OCI-LY1 (cell line): ENCODE measurements around the gene CD58.

Experiments used
- H2AFZ ChIP-seq: fragments of 200-600 bp; sonication (generic), shearing (Covaris generic); 2 replicates; pipeline ENCODE4 v1.6.0; 2014; ENCODE audit warnings: antibody characterized with exemption, mild to moderate bottlenecking, low read length
- H3F3A ChIP-seq: fragments of 200-600 bp; sonication (generic), shearing (Covaris generic); 2 replicates; pipeline ENCODE4 v1.6.0; 2014; ENCODE audit warnings: mild to moderate bottlenecking, antibody characterized with exemption, low read length, moderate library complexity; ENCODE audit not compliant: insufficient read depth
- H3K27ac ChIP-seq: fragments of 200-600 bp; sonication (generic); 2 replicates; pipeline ENCODE4 v1.5.1; 2014; ENCODE audit warnings: low read length, mixed run types, mild to moderate bottlenecking, low read depth; ENCODE audit not compliant: poor library complexity, severe bottlenecking
- H3K27me3 ChIP-seq: fragments of 200-600 bp; sonication (generic); 2 replicates; pipeline ENCODE4 v1.6.0; 2014; ENCODE audit warnings: antibody characterized with exemption, mild to moderate bottlenecking, low read length, moderate library complexity; ENCODE audit not compliant: insufficient read depth
- H3K36me3 ChIP-seq: fragments of 200-600 bp; sonication (generic); 2 replicates; pipeline ENCODE4 v1.6.1; 2014; ENCODE audit warnings: mild to moderate bottlenecking, antibody characterized with exemption, low read length, moderate library complexity, mixed read lengths; ENCODE audit not compliant: insufficient read depth
- H3K4me1 ChIP-seq: fragments of 200-600 bp; sonication (generic); 2 replicates; pipeline ENCODE4 v1.5.1; 2014; ENCODE audit warnings: mild to moderate bottlenecking, low read length, moderate library complexity; ENCODE audit not compliant: insufficient read depth, severe bottlenecking
- H3K4me2 ChIP-seq: fragments of 200-600 bp; sonication (generic), shearing (Covaris generic); 2 replicates; pipeline ENCODE4 v1.6.1; 2014; ENCODE audit warnings: low read length
- H3K4me3 ChIP-seq: fragments of 200-600 bp; sonication (generic); 2 replicates; pipeline ENCODE4 v1.5.1; 2014; ENCODE audit warnings: low read length, low read depth, mild to moderate bottlenecking, mixed read lengths; ENCODE audit not compliant: poor library complexity, severe bottlenecking
- H3K79me2 ChIP-seq: fragments of 200-600 bp; shearing (Covaris generic); 2 replicates; pipeline ENCODE4 v1.6.1; 2016; ENCODE audit warnings: mixed run types, low read length, mixed read lengths; ENCODE audit not compliant: insufficient read depth
- H3K9ac ChIP-seq: fragments of 200-600 bp; sonication (generic), shearing (Covaris generic); 2 replicates; pipeline ENCODE4 v1.6.1; 2014; ENCODE audit warnings: mild to moderate bottlenecking, low read length, mixed read lengths
- H3K9me2 ChIP-seq: fragments of 200-600 bp; sonication (generic), shearing (Covaris generic); 2 replicates; pipeline ENCODE4 v1.6.1; 2014; ENCODE audit warnings: low read depth, mild to moderate bottlenecking, low read length, mixed read lengths
- H3K9me3 ChIP-seq: fragments of 200-600 bp; shearing (Covaris generic); 2 replicates; pipeline ENCODE4 v1.6.1; 2014; ENCODE audit warnings: low read length, mixed read lengths
- H4K20me1 ChIP-seq: fragments of 200-600 bp; sonication (generic), shearing (Covaris generic); 2 replicates; pipeline ENCODE4 v1.6.0; 2016; ENCODE audit warnings: mild to moderate bottlenecking, low read length; ENCODE audit not compliant: insufficient read depth
- EZH2 ChIP-seq: fragments of 200-600 bp; sonication (generic), shearing (Covaris generic); IDR thresholded peaks from 2 replicates; pipeline ENCODE4 v1.8.0; 2017; ENCODE audit warnings: borderline replicate concordance, mixed run types, mild to moderate bottlenecking, antibody characterized with exemption, low read length, moderate library complexity, mixed read lengths
- TF ChIP-seq, protein P1 (sequence below): fragments of 200-600 bp; sonication (generic), shearing (Covaris generic); IDR thresholded peaks from 2 replicates; pipeline ENCODE4 v1.5.1; 2017; ENCODE audit warnings: mild to moderate bottlenecking, antibody characterized with exemption, low read length, moderate library complexity, mixed read lengths

CD58 gene

DNA sequence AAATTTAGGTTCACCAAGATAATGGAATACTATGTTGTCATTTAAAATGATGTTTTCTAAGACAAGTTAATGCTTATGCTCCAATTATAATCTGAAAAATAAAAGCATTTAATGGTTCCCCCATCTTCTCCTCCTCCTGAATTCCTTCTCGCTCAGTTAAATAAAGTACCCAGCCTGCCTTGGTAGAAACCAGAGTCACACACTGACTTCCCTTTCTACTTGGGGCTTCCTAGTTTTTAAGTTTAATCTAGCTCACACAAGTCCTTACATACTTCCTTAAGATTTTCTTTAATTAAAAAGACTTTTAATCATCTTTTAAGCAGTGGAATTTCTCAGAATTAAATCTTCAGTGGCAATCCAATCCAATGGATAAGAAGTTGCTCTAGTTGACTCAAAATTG lies 32.9 kb downstream of the CD58 start:
- Histone ChIP-seq H2AFZ (no peak overlapping the region), H3F3A (no peaks in the 10 kb centered on the region), H3K36me3 (no peaks in the 10 kb centered on the region), H3K9ac (no peak overlapping the region), H3K9me3 (no peaks in the 10 kb centered on the region), H3K79me2 (no peaks in the 10 kb centered on the region), H3K4me2 (no peak overlapping the region), H3K4me1 (no peaks in the 10 kb centered on the region), H3K27ac (no peak overlapping the region), H3K9me2 (no peaks in the 10 kb centered on the region), H4K20me1 (no peaks in the 10 kb centered on the region), H3K4me3 (no peak overlapping the region), H3K27me3 (no peaks in the 10 kb centered on the region)
- TF ChIP-seq, protein P1, sequence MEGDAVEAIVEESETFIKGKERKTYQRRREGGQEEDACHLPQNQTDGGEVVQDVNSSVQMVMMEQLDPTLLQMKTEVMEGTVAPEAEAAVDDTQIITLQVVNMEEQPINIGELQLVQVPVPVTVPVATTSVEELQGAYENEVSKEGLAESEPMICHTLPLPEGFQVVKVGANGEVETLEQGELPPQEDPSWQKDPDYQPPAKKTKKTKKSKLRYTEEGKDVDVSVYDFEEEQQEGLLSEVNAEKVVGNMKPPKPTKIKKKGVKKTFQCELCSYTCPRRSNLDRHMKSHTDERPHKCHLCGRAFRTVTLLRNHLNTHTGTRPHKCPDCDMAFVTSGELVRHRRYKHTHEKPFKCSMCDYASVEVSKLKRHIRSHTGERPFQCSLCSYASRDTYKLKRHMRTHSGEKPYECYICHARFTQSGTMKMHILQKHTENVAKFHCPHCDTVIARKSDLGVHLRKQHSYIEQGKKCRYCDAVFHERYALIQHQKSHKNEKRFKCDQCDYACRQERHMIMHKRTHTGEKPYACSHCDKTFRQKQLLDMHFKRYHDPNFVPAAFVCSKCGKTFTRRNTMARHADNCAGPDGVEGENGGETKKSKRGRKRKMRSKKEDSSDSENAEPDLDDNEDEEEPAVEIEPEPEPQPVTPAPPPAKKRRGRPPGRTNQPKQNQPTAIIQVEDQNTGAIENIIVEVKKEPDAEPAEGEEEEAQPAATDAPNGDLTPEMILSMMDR = no peak
- no peak for TF ChIP-seq EZH2

DNA sequence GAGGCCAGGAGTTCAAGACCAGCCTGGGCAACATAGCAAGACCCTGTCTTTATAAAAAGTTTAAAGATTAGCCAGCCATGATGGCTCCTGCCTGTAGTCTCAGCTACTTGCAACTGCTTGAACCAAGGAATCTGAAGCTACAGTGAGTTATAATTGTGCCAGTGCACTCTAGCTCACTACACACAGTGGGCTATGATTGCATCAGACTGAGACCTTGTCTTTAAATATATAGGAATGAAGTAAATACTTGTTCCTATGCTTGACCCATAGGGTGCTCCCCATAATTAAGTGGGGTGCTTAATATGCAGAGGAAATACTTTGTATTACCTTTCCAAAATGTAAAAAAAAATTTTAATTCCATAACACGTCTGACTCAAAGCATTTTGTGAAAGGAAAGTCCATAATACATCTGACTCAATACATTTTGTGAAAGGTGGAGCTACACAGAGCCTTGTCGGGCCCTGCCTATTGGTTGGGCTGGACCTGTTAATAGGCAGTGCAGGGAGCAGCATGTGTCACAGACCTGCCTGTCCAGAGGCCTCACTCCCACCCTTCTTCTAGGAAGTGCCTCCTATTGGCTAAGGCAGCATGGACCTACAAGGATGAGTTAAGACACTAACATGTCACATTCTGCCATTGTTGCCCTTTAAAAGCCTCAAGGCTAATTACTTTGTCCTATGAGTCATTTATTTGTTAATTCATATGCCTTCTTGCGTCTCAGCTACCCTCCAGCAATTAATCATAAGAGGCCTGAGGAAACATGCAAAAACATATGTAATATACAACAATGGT lies 33.6 kb downstream of the CD58 start:
- H4K20me1 ChIP-seq = no peaks in the 10 kb centered on the region
- no peaks in the 10 kb centered on the region for H3K9me2 ChIP-seq
- no peak overlapping the region for H3K9ac ChIP-seq
- no peaks in the 10 kb centered on the region for H3K36me3 ChIP-seq
- H3K27me3 ChIP-seq = no peaks in the 10 kb centered on the region
- H3F3A ChIP-seq = no peaks in the 10 kb centered on the region
- H3K4me2 ChIP-seq = no peak overlapping the region
- H3K4me1 ChIP-seq = no peaks in the 10 kb centered on the region
- no peak overlapping the region for H3K4me3 ChIP-seq
- no peaks in the 10 kb centered on the region for H3K9me3 ChIP-seq
- TF ChIP-seq, protein P1 = no peak
- no peak for TF ChIP-seq EZH2
- no peak overlapping the region for H2AFZ ChIP-seq
- no peak overlapping the region for H3K27ac ChIP-seq
- H3K79me2 ChIP-seq = no peaks in the 10 kb centered on the region

DNA sequence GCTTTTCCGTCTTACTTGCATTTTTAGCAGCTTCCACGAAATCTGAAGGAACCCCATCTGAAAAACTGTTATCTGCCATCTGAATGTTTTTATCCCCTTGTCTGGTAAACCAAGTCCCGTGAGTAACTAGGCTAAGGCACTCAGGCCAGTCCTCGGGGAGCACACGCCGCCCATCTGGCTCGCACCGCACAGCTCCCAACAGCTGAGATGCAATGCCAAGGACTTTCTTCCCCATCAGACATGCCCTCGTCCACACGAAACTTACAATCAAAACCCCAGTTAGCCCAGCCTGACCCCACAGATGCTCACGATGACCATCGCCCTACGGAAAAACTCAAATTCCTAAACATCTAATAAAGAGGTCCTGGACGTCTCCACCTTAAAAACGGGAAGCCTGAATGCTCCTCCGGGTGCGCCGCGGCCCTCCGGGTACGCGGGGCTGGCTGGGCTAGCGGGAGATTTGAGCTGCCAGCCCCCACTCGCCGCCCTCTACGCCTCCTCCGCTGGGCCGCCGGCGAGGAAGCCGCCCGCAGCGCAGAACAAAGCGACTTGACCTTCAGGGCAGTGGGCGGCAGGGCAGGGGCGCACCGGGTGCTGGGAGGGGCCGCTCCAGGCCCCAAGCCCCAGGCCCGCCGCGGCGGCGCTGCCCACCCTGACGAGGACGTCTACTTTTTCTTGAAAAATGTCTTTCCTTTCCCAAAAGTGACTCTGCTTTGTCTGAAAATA lies 36.6 kb downstream of the CD58 start:
- no peaks in the 10 kb centered on the region for H3K9me2 ChIP-seq
- no peak overlapping the region for H3K4me2 ChIP-seq
- H3K9ac ChIP-seq = no peak overlapping the region
- H3K79me2 ChIP-seq = no peaks in the 10 kb centered on the region
- TF ChIP-seq EZH2 = no peak
- TF ChIP-seq, protein P1 = no peak
- no peaks in the 10 kb centered on the region for H3K4me1 ChIP-seq
- H3K9me3 ChIP-seq = no peaks in the 10 kb centered on the region
- H2AFZ ChIP-seq = no peak overlapping the region
- H4K20me1 ChIP-seq = no peaks in the 10 kb centered on the region
- no peaks in the 10 kb centered on the region for H3K27me3 ChIP-seq
- H3K36me3 ChIP-seq = no peaks in the 10 kb centered on the region
- H3K4me3 ChIP-seq = no peak overlapping the region
- no peak overlapping the region for H3K27ac ChIP-seq
- no peaks in the 10 kb centered on the region for H3F3A ChIP-seq
